Activated CD4-positive, alpha-beta T cell treated with anti-CD3 and anti-CD28 coated beads, Interleukin-2, amount 50 U/mL, for 48 hours (primary cell): ENCODE results near the gene RGMA.
"Not testable (repeated sequence)": the region's sequence is repeated elsewhere in the genome, so short reads cannot be mapped to it uniquely, and the experiment has no call there.

Experiments
- DNase-seq, 2 experiments: peaks; one replicate each; pipeline ENCODE4 v3.0.0-alpha.2; 2020

The RGMA gene

GRCh38 chr15:93046721-93047120 lies 42.3 kb downstream of the RGMA start:
- DNase-seq = no peak

GRCh38 chr15:93046120-93046519 lies 42.9 kb downstream of the RGMA start:
- no peak for DNase-seq

GRCh38 chr15:93045191-93045785 lies 43.7 kb downstream of the RGMA start:
- no peak for DNase-seq

- DNase-seq = no peak
Observed at GRCh38 chr15:93044301-93045190, 44.5 kb downstream of the RGMA start.

- DNase-seq = no peak
Observed at GRCh38 chr15:93043621-93044300, 45.2 kb downstream of the RGMA start.

GRCh38 chr15:93042691-93043378 lies 46.2 kb downstream of the RGMA start:
- DNase-seq = no peak

- DNase-seq = no peak
Observed at GRCh38 chr15:93042211-93042610, 46.8 kb downstream of the RGMA start.

GRCh38 chr15:93041159-93041547 lies 47.9 kb downstream of the RGMA start:
- DNase-seq = no peak

GRCh38 chr15:93040288-93041158 lies 48.5 kb downstream of the RGMA start:
- no peak for DNase-seq

GRCh38 chr15:93039562-93040287 lies 49.3 kb downstream of the RGMA start:
- not testable (repeated sequence) for DNase-seq

GRCh38 chr15:93037820-93038705 lies 50.9 kb downstream of the RGMA start:
- no peak for DNase-seq

GRCh38 chr15:93036951-93037819 lies 51.8 kb downstream of the RGMA start:
- DNase-seq = no peak

GRCh38 chr15:93035953-93036810 lies 52.8 kb downstream of the RGMA start:
- DNase-seq = peak; percentile 52 to 64

- DNase-seq = no peak
Observed at GRCh38 chr15:93035092-93035915, 53.7 kb downstream of the RGMA start.

GRCh38 chr15:93034512-93034911 lies 54.5 kb downstream of the RGMA start:
- no peak for DNase-seq

GRCh38 chr15:93033434-93034045 lies 55.5 kb downstream of the RGMA start:
- no peak for DNase-seq
